B cell (primary cell): ENCODE results near the gene DGKQ.

Source experiments
- EZH2 ChIP-seq: IDR thresholded peaks from 2 replicates; pipeline ENCODE4 v1.6.1; 2012; ENCODE audit warnings: borderline replicate concordance, low read depth, mild to moderate bottlenecking, moderate library complexity, low read length; ENCODE audit not compliant: insufficient read depth, poor library complexity, severe bottlenecking
- TF ChIP-seq, protein P1 (sequence below): fragments of 200-600 bp; IDR thresholded peaks from one replicate; pipeline ENCODE4 v1.8.0; 2022; ENCODE audit warnings: antibody characterized with exemption, mild to moderate bottlenecking

DNA sequence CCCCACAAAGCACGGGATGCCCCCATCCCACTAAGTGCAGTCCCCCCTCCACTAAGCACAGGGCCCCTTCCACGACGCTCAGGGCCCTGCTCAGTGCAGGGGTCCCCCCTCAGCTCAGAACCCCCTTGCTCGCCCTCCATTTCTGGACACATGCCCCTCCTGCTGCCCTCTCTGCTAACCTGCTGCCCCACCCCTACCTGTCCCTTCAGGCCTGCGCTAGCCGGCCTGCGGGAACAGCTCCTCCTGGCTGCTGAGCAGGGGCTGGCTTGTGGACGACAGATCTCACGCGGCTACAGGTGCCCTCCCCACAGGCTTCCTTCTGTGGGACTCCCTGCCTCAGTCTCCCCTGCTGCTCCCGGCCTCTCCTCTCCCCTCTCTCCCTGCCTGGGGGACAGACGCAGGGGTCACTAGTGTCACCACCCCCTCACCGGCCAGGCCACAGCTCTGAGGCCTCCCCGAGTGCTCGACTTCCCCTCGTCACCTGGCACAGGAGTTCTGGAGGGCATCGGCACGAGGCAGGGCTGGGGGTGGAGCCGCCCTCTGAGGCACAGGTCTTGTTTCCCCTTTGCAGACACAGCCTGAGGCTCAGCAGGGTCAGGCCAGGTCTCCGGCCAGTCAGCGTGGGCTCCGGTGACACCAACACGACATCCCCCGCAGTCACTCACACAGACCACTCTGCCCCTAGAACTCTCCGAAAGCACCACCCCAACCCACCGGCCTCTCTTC, 62.8 kb downstream of the DGKQ start:
- TF ChIP-seq EZH2, result no peak
- TF ChIP-seq, protein P1, sequence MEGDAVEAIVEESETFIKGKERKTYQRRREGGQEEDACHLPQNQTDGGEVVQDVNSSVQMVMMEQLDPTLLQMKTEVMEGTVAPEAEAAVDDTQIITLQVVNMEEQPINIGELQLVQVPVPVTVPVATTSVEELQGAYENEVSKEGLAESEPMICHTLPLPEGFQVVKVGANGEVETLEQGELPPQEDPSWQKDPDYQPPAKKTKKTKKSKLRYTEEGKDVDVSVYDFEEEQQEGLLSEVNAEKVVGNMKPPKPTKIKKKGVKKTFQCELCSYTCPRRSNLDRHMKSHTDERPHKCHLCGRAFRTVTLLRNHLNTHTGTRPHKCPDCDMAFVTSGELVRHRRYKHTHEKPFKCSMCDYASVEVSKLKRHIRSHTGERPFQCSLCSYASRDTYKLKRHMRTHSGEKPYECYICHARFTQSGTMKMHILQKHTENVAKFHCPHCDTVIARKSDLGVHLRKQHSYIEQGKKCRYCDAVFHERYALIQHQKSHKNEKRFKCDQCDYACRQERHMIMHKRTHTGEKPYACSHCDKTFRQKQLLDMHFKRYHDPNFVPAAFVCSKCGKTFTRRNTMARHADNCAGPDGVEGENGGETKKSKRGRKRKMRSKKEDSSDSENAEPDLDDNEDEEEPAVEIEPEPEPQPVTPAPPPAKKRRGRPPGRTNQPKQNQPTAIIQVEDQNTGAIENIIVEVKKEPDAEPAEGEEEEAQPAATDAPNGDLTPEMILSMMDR, result no peak
